MM.1S (cell line): Measurements from ENCODE around the gene OR9Q1.

Experiments used
- DNase-seq: peaks from one replicate; pipeline ENCODE4 v3.0.0-alpha.2; 2015
- H2AFZ ChIP-seq: fragments of 300-600 bp; sonication (generic); 2 replicates; pipeline ENCODE4 v1.6.0; 2016; ENCODE audit warnings: antibody characterized with exemption, low read length
- H3F3A ChIP-seq: fragments of 300-600 bp; sonication (generic); 2 replicates; pipeline ENCODE4 v1.6.1; 2016; ENCODE audit warnings: mild to moderate bottlenecking, antibody characterized with exemption, low read length, moderate library complexity, mixed read lengths; ENCODE audit not compliant: insufficient read depth
- H3K27ac ChIP-seq: fragments of 300-600 bp; sonication (generic); 2 replicates; pipeline ENCODE4 v1.5.1; 2016; ENCODE audit warnings: mild to moderate bottlenecking, low read length
- H3K27me3 ChIP-seq: fragments of 300-600 bp; sonication (generic); replicated peaks from 2 replicates; pipeline ENCODE4 v1.6.0; 2016; ENCODE audit warnings: low read length; ENCODE audit not compliant: insufficient read depth
- H3K36me3 ChIP-seq: fragments of 300-600 bp; sonication (generic); replicated peaks from 2 replicates; pipeline ENCODE4 v1.6.1; 2016; ENCODE audit warnings: mild to moderate bottlenecking, low read length, mixed read lengths; ENCODE audit not compliant: insufficient read depth
- H3K4me1 ChIP-seq: fragments of 300-600 bp; sonication (generic); 2 replicates; pipeline ENCODE4 v1.6.1; 2016; ENCODE audit warnings: low read length, mixed read lengths
- H3K4me2 ChIP-seq: fragments of 300-600 bp; sonication (generic); 2 replicates; pipeline ENCODE4 v1.6.0; 2016; ENCODE audit warnings: low read depth, low read length
- H3K4me3 ChIP-seq: fragments of 300-600 bp; sonication (generic); 2 replicates; pipeline ENCODE4 v1.5.1; 2016; ENCODE audit warnings: low read length, mixed read lengths
- H3K79me2 ChIP-seq: fragments of 300-600 bp; sonication (generic); 2 replicates; pipeline ENCODE4 v1.6.1; 2016; ENCODE audit warnings: mixed run types, low read length, mixed read lengths
- H3K9ac ChIP-seq: fragments of 300-600 bp; sonication (generic); 2 replicates; pipeline ENCODE4 v1.6.1; 2016; ENCODE audit warnings: low read length, mixed read lengths
- H3K9me2 ChIP-seq: fragments of 300-600 bp; sonication (generic); replicated peaks from 2 replicates; pipeline ENCODE4 v1.6.1; 2016; ENCODE audit warnings: mild to moderate bottlenecking, low read length, mixed read lengths; ENCODE audit not compliant: insufficient read depth
- H3K9me3 ChIP-seq: fragments of 300-600 bp; sonication (generic); replicated peaks from 2 replicates; pipeline ENCODE4 v1.6.1; 2016; ENCODE audit warnings: mild to moderate bottlenecking, low read length, mixed read lengths; ENCODE audit not compliant: insufficient read depth
- H4K20me1 ChIP-seq: fragments of 300-600 bp; sonication (generic); 2 replicates; pipeline ENCODE4 v1.6.1; 2016; ENCODE audit warnings: mild to moderate bottlenecking, low read length, moderate library complexity, mixed read lengths; ENCODE audit not compliant: insufficient read depth
- CTCF ChIP-seq: fragments of 300-600 bp; sonication (generic); IDR thresholded peaks from 2 replicates; pipeline ENCODE4 v1.5.1; 2016; ENCODE audit warnings: antibody characterized with exemption, low read length, mixed read lengths
- EZH2 ChIP-seq: fragments of 300-600 bp; sonication (generic); optimal IDR thresholded peaks from 2 replicates; pipeline ENCODE3; 2017; ENCODE audit warnings: low read depth, mild to moderate bottlenecking, antibody characterized with exemption, low read length, mixed read lengths
- EZH2phosphoT487 ChIP-seq: fragments of 300-600 bp; sonication (generic); IDR thresholded peaks from 2 replicates; pipeline ENCODE4 v1.6.1; 2018; ENCODE audit warnings: antibody characterized with exemption, low read length

OR9Q1 gene

DNA sequence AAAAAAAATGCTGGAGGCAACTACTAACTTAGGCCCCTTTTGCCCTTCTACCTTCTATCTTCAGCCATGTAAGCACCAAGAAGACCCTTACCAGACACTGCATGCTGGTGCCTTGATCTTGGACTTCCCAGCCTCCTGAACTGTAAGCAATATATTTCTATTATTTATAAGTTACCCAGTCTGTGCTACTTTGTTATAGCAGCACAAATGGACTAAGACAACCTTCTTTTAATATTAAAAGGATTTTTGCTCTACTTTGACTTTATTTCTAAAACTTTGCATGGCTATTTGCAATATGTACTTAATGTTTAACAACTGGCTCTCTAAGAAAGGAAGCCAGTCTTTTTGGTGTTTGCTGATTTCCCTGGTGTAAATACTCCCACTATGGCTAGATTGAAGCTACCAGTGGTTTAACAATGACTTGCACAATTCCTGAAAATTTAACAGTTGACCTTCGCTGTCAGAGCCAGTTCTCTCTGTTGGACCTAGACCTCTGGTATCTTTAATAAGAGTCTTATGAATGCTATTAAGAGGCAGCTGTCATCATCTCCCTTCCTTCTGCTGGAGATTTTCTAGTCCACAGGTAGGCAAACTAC lies 32.2 kb downstream of the OR9Q1 start:
- Histone ChIP-seq H3K9ac (no peak overlapping the region), H3K27ac (no peak overlapping the region), H4K20me1 (no peaks in the 10 kb centered on the region), H3K9me3 (no peaks in the 10 kb centered on the region), H3K27me3 (no peaks in the 10 kb centered on the region), H3K4me2 (no peak overlapping the region), H2AFZ (no peak overlapping the region), H3K9me2 (no peaks in the 10 kb centered on the region), H3K79me2 (no peaks in the 10 kb centered on the region), H3F3A (no peaks in the 10 kb centered on the region), H3K36me3 (no peaks in the 10 kb centered on the region), H3K4me1 (no peaks in the 10 kb centered on the region), H3K4me3 (no peak overlapping the region)
- no peak for DNase-seq
- TF ChIP-seq CTCF (no peak), EZH2phosphoT487 (no peak), EZH2 (no peak)

GRCh38 chr11:58057481-58057880 lies 33.8 kb downstream of the OR9Q1 start:
- Histone ChIP-seq H3K27ac (no peak overlapping the region), H3K9me3 (no peaks in the 10 kb centered on the region), H3K4me2 (no peak overlapping the region), H3K4me1 (no peaks in the 10 kb centered on the region), H3K4me3 (no peak overlapping the region), H3K9me2 (no peaks in the 10 kb centered on the region), H3K36me3 (no peaks in the 10 kb centered on the region), H3F3A (no peaks in the 10 kb centered on the region), H2AFZ (no peak overlapping the region), H4K20me1 (no peaks in the 10 kb centered on the region), H3K27me3 (no peaks in the 10 kb centered on the region), H3K79me2 (no peaks in the 10 kb centered on the region), H3K9ac (no peak overlapping the region)
- no peak for DNase-seq
- TF ChIP-seq CTCF (no peak), EZH2 (no peak), EZH2phosphoT487 (no peak)

DNA sequence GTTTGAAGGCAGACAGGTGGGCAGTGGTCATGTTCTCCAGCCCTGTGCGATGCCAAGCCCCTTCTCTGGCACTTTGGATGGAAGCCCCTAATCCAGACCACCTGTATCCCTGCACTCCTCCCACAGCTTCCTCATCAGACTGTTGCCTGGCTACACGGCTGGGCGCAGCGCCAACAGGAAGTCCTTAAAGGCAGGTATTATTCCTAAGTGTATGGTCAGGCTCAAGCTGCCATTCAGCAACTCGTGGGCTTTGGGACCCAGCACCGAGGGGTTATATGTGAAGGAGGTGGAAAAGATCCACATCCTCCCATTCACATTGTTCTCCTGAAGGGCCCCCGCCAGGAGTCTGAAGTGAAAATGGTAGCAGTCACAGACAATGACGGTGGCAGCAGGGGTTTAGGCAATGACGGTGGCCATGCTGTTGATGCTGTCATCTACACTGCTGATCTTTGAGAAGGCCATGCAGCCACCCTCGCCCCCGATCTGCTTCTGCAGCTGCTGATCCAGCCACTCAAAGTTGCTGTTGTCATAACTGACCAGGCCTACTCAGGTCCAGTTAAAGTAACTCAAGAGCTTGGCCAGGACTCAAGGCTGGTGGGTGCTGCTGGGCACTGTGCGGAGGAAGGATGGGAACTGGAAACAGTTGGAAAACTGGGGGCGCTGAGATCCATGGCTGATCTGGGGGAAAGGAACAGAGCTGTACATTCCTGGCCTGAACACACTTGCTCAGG lies 34.8 kb downstream of the OR9Q1 start:
- TF ChIP-seq CTCF (no peak), EZH2phosphoT487 (no peak), EZH2 (no peak)
- no peak for DNase-seq
- Histone ChIP-seq H3K4me2 (no peak overlapping the region), H3K9me3 (no peaks in the 10 kb centered on the region), H3F3A (no peaks in the 10 kb centered on the region), H3K9ac (no peak overlapping the region), H3K79me2 (no peaks in the 10 kb centered on the region), H4K20me1 (no peaks in the 10 kb centered on the region), H3K4me1 (no peaks in the 10 kb centered on the region), H3K27me3 (no peaks in the 10 kb centered on the region), H3K9me2 (no peaks in the 10 kb centered on the region), H3K4me3 (no peak overlapping the region), H2AFZ (no peak overlapping the region), H3K36me3 (no peaks in the 10 kb centered on the region), H3K27ac (no peak overlapping the region)
